NCI-H187 treated with DMSO at 0.1 percent for 48 hours (cell line): ENCODE measurements around the gene ZNF521.

Experiments
- DNase-seq: peaks from one replicate; lab custom pipeline; 2025; lab: John Stamatoyannopoulos, UW

ZNF521 gene

GRCh38 chr18:25351777-25352628, at the start of gene ZNF521:
Gene ZNF521 (minus strand): TSS chr18:25352166. CDS start chr18:25350946, 1,220 bp downstream.
- DNase-seq, result peak; percentile 49

GRCh38 chr18:25399554-25399953, 47.6 kb upstream of the ZNF521 start:
- DNase-seq, result no peak

GRCh38 chr18:25392192-25392591, 40.2 kb upstream of the ZNF521 start:
- DNase-seq, result no peak

DNA sequence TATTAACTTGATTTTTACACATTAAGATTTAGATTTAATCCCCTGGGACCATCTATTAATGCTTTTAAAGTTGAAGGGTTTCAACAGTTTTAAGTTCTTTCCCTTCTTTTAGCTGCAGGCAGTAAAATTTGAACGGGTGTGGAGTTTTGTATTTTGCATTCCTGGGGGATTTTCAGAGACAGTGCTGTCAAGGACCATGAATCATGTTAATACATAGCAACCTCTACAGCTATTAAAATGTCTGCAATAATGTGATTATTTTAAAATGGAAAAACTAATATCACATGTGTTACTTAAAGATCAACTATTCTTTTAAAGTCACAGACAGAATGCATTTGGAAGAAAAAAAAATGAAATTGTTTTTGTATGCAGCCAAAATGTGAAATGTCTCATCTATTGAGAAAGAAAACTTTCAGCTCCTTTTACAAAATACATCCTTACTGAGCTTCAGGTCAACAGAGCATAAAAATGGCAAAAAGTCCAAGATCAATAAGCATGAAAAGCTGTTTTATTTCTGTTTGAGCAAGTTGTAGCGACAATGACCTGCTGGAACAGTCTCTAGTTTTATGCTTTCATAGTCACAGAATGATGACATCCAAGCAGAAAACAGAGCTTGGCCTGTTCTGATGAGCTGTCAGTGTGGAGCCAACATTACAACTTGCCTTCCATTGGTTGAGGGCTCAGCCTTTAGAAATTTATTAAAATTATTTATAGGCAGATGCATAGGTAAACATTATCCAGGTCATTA, 21.6 kb upstream of the ZNF521 start:
- no peak for DNase-seq

- DNase-seq, result no peak
Measured at GRCh38 chr18:25370391-25370790, 18.4 kb upstream of the ZNF521 start.

GRCh38 chr18:25365242-25365641, 13.3 kb upstream of the ZNF521 start:
- no peak for DNase-seq

DNA sequence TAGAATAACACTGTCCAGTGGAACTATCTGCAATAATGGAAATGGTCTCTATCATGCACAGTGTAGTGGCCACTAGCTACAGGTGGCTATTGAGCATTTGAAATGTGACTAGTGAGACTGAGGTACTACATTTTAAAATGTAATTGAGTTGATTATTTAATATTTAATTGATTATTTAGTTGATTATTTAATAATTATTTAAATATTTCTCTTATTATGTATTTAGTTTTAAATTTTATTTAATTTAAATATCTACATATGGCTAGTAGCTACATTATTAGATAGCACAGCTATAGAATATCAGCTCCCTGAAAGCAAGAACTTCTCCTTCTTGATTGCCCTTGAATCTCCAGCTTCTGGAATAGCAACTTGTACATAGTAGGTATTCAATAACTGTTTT, 12.8 kb upstream of the ZNF521 start:
- DNase-seq, result no peak

DNA sequence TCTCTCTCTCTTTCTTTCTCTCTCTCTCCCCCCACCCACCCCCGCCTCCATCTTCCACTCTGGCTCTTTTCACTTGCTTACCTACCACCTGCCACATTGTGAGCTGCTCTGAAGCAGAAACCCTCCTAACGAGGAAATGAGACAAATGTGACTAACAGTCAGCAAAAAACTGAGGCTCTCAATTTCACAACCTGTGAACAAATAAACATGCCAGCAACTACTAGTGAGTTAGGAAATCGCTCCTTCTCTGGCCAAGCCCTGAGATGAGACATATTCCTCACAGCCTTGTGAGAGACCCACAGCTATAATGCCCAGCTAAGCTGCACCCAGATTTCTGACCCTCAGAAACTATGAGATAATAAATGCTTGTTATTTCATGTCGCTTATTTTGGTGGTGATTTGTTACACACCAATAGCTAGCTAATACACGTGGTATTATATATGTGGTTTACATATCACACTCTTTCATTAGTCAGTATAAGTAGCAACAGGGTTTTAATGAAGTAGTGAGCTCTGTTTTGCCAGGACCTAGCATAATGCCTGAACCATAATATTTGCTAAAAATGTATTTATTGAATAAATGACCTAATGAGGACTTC, 8.4 kb upstream of the ZNF521 start:
- DNase-seq, result no peak

GRCh38 chr18:25353080-25353479, 1.1 kb upstream of the ZNF521 start:
- no peak for DNase-seq

- no peak for DNase-seq
Measured at GRCh38 chr18:25352629-25353005, 651 bp upstream of the ZNF521 start.

DNA sequence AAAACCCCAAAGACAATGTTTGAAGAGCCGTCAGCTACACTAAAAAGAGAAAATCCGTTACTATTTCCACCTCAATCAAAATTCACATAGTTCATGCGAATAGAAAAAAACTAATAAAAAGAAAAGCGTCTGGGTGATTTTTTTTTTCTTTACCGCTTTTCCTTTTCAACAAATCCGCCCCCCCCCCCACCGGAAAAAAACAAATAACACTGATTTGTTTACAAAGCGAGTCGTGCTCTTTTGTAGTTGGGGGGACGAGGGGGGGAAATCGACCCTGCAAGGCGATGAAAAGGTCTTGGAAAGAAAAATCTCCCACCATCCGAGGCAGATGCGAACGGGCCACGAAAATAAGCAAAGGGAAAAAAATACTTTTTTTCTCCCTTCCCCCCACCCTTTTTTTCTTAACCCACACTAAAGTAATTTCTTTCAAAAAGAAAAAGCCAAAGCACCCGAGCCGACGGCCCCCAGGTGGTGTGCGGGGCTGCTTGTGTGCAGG, 638 bp downstream of the ZNF521 start:
- DNase-seq, result no peak

GRCh38 chr18:25350489-25351251, 1.3 kb downstream of the ZNF521 start:
- no peak for DNase-seq

GRCh38 chr18:25349926-25350487, 2.0 kb downstream of the ZNF521 start:
- DNase-seq, result no peak

GRCh38 chr18:25349131-25349925, 2.6 kb downstream of the ZNF521 start:
- DNase-seq, result no peak

- DNase-seq, result no peak
Measured at GRCh38 chr18:25348386-25349130, 3.4 kb downstream of the ZNF521 start.

- no peak for DNase-seq
Measured at GRCh38 chr18:25346561-25346960, 5.4 kb downstream of the ZNF521 start.

DNA sequence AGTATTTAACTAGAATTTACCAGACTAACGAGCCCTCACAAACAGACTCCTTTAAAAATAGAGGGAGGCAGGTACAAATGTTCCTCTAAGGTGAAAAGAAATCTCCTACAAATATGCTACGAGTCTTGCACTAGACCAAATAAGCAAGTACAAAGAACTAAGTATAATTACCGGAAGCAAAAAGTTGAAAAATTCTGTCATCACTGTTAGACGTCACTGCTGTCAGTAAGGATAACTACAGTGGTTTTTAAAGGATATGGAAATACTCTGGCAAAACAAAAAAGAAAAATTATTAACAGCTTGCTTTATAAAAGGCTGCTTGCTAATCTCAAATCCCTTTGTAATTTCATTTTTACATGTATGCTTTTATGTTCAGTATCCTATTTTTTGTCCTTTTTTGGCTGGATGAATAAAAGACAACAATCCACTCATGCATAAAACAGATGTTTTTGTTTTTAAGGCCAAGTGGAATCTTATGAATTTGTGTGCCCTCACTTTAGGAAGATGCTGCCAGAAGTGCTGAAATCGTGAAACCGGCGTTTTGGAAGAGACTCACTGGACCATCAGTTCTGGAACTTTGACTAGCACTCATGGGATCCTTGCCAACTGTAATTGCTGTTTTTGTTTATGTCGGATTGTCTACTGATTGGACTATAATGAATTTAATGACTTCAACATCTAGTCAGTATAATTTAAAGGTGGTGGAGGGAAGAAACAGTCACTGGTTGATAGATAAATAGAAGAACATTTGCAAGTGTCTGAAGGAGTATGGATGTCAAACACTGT, 6.7 kb downstream of the ZNF521 start:
- DNase-seq, result no peak

GRCh38 chr18:25341831-25342230, 10.1 kb downstream of the ZNF521 start:
- DNase-seq, result no peak

DNA sequence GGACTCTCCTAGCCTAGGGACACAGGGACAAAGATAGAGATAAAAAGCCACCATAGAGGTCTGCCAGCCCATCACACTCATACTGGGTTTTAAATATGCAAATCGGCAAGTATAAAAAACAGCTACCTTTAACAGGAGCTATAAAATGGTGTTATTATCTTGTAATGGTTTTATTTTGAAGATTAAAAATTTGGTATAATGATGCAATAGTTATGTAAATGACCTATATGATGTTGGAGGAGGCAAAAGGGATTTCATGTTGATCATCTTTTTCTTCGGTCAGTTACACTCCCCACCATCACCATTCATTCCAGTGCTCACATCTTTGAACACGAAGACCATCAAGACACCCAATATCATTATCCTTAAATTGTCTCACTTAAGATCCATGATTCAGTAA, 11.2 kb downstream of the ZNF521 start:
- DNase-seq, result no peak
